Gastroesophageal sphincter (tissue), 3 donors: ENCODE measurements around the gene HOXB7.

Experiments used
- POLR2A ChIP-seq, 2 donors: fragments of 450-650 bp; IDR thresholded peaks; one replicate each; pipeline ENCODE4 v1.6.1; 2017; ENCODE audit warnings: antibody characterized with exemption in 2 of 2, mild to moderate bottlenecking in 2 of 2, moderate library complexity in 1 of 2
- TF ChIP-seq, protein P1 (sequence below), 4 experiments: fragments of 200-600 bp in 2 of 4; fragments of 450-650 bp in 2 of 4; sonication (generic) in 1 of 4; IDR thresholded peaks; one replicate each; pipeline ENCODE4 v1.5.1; 2017 to 2019; ENCODE audit warnings: antibody characterized with exemption in 4 of 4, mild to moderate bottlenecking in 2 of 4, moderate library complexity in 2 of 4

DNA sequence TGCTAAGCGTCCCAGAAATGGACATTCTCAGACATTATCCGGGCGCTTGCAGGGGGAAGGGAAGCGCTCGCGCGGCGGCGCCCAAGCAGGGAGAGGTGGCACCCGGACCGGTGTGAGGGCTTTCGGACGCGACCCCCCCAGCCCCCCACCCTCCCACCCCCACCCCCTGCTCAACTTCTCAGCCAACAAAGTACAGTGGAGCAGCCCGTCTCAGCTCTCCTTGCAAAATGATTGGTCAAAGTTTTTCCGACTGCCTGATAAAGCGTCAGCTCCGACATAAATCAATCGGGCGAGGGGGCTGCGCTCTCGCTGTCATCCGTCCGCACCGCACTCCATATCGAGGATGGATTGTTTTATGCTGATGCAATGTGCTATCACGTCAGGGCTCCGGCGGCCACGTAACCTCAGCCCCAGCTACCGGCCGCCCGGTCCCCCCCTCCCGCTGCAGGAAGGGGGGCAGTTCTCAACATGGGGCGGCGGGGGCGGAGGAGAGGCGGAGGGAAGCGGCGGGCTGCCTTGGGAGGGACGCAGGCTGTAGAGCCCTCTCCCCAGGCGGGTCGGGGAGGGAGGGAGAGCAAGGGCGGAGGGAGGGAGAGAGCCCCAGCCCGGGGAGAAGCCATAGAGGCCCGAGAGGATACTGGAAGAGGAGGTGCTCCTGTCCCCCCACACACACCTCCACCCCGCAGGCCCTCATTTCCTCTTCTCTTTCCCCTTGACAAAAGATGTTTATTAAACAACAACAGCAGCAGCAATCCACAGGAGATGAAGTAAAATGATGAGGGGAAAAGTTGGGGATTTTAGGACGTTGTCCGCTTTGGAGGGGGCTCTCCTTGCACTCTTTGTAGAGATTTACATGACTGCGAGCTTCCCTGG lies 15.7 kb upstream of the HOXB7 start, which contains the start of gene HOXB9:
- TF ChIP-seq, protein P1, sequence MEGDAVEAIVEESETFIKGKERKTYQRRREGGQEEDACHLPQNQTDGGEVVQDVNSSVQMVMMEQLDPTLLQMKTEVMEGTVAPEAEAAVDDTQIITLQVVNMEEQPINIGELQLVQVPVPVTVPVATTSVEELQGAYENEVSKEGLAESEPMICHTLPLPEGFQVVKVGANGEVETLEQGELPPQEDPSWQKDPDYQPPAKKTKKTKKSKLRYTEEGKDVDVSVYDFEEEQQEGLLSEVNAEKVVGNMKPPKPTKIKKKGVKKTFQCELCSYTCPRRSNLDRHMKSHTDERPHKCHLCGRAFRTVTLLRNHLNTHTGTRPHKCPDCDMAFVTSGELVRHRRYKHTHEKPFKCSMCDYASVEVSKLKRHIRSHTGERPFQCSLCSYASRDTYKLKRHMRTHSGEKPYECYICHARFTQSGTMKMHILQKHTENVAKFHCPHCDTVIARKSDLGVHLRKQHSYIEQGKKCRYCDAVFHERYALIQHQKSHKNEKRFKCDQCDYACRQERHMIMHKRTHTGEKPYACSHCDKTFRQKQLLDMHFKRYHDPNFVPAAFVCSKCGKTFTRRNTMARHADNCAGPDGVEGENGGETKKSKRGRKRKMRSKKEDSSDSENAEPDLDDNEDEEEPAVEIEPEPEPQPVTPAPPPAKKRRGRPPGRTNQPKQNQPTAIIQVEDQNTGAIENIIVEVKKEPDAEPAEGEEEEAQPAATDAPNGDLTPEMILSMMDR (IDR thresholded peaks at IDR 0.05): no peak
- TF ChIP-seq POLR2A (IDR thresholded peaks at IDR 0.05): no peak
